HG02981 (cell line): Measurements from ENCODE around the gene CEP104.

Source experiments
- ATAC-seq: cut with Tn5 transposase; IDR thresholded peaks from one replicate; pipeline ENCODE4 v1.9.1; 2021; ENCODE audit warnings: mild to moderate bottlenecking, moderate library complexity; ENCODE audit not compliant: unreplicated experiment

CEP104 gene

DNA sequence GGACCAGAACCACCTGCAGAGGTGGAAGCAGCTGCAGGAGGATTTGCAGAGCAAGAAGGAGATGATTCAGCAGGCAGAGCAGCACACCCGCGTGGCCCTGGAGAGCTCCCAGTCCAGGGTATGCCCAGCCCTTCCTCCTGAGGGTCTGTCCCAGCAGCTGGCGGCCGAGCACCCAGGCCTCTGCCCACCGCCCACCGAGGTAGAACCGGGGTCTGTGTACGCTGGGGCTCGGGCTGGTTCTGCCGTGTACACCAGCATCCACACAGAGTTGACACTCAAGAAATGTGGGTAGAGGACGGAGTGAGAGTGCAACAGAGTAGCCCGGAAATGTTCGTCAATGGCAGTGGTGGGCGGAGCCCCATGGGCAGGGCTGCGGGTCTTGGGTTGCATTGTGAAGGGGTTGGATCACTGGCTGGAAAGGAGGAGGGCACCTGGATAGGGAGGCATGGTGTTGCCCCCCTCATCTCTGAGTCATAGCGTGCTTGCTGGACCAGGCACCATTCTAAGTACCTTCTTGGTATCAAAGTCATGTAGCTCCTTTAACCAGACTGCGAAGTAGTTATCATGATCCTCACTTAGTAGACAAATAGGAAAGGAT, 89.6 kb downstream of the CEP104 start:
- ATAC-seq = no peak

DNA sequence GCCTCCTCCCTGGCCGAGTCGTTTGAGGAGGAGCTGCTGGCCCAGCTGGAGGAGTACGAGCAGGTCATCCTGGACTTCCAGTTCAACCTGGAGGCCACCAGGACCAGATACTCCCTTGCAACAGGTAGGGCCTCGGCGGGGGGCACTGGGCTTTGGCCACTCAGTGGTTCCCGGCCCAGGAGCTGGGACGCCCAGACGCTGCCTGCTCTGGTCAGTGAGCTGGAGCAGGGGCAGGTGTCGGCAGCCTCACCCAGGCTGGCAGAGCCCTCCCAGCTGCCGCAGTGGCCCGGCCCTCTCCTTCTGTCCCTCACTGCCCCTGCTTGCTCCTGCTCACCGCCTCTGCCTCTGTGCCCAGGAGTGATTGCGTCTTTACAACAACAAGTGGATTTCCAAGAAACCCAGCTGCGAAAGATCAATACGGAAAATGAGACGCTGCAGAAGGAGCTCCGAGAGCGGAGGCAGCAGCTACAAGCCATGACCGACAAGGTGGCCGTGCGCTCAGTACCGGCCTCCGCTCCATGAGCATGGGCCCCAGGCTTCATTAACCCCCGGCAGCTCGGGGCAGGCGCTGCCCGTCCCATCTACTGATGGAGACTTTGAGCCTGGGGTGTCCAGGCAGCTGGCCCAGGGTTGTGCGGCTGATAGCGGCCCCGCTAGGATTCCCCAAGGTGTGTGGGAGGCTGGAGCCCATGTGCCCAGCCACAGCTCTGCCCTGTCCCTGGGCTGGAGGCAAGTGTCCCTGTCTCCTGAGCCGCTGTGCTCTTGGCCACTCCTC, 93.5 kb downstream of the CEP104 start:
- ATAC-seq = no peak

DNA sequence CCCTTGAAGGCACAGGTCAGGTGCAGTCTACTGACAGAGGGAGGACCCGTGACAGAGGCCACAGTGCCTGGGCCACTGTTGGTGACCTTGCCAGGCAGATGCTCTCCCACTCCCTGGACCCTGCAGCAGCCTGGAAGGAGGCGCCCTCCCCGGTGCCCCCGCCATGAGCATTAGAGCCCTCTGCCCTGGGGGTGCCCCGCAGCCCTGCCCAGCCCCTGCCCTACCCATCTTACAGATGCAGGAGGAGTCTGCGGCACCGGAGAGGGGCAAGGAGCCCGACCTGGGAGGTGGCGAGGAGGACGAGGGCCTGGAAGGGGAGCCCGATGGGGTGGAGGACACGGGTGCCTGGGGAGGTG, 94.2 kb downstream of the CEP104 start:
- no peak for ATAC-seq

- no peak for ATAC-seq
These were observed 94.7 kb downstream of the CEP104 start for GRCh38 chr1:3762151-3762872.
